Effector CD4-positive, alpha-beta T cell (primary cell): Measurements from ENCODE around the gene MLST8.
"Not testable (repeated sequence)": the region's sequence is repeated elsewhere in the genome, so short reads cannot be mapped to it uniquely, and the experiment has no call there.

Experiments used
- DNase-seq: peaks from one replicate; pipeline ENCODE4 v3.0.0-alpha.2; 2020

The MLST8 gene

GRCh38 chr16:2233872-2234812, 28.9 kb downstream of the MLST8 start:
- no peak for DNase-seq

GRCh38 chr16:2234813-2235170, 29.5 kb downstream of the MLST8 start:
- DNase-seq, result no peak

- DNase-seq, result no peak
Observed at GRCh38 chr16:2235234-2235651, 30.0 kb downstream of the MLST8 start.

GRCh38 chr16:2235695-2236336, 30.6 kb downstream of the MLST8 start:
- DNase-seq, result no peak

- DNase-seq, result no peak
Observed at GRCh38 chr16:2236337-2237101, 31.3 kb downstream of the MLST8 start, which contains the start of gene DNASE1L2. TSS of gene DNASE1L2 (plus strand) at chr16:2236444. CDS start at chr16:2236817, 373 bp downstream.

GRCh38 chr16:2237102-2237482, 31.8 kb downstream of the MLST8 start:
- DNase-seq, result no peak

- no peak for DNase-seq
Observed at GRCh38 chr16:2237493-2238149, 32.4 kb downstream of the MLST8 start.

GRCh38 chr16:2238150-2238837, 33.0 kb downstream of the MLST8 start:
- DNase-seq, result no peak

GRCh38 chr16:2238838-2239675, 33.8 kb downstream of the MLST8 start:
- no peak for DNase-seq

GRCh38 chr16:2240331-2240730, 35.1 kb downstream of the MLST8 start:
- DNase-seq, result not testable (repeated sequence)

- no peak for DNase-seq
Observed at GRCh38 chr16:2242598-2242997, 37.3 kb downstream of the MLST8 start.

- DNase-seq, result no peak
Observed at GRCh38 chr16:2243031-2243528, 37.8 kb downstream of the MLST8 start.

- DNase-seq, result no peak
Observed at GRCh38 chr16:2243781-2244180, 38.5 kb downstream of the MLST8 start.

- no peak for DNase-seq
Observed at GRCh38 chr16:2244301-2244700, 39.0 kb downstream of the MLST8 start.

GRCh38 chr16:2244926-2245795, 39.9 kb downstream of the MLST8 start:
- DNase-seq, result no peak

GRCh38 chr16:2246301-2246885, 41.1 kb downstream of the MLST8 start:
- no peak for DNase-seq

GRCh38 chr16:2250652-2251295, 45.5 kb downstream of the MLST8 start:
- DNase-seq, result peak; percentile 16

- peak; percentile 62 for DNase-seq
Observed at GRCh38 chr16:2251296-2252111, 46.2 kb downstream of the MLST8 start, which contains the start of gene ECI1. TSS of gene ECI1 (minus strand) at chr16:2251587. CDS start at chr16:2251566, 21 bp downstream.
